OCI-LY3 (cell line): ENCODE data around the gene KEL.

Experiments used
- H2AFZ ChIP-seq: fragments of 200-600, 300-600 bp; shearing (Covaris generic); 2 replicates; pipeline ENCODE4 v1.6.0; 2014; ENCODE audit warnings: antibody characterized with exemption, low read depth, low read length
- H3K27ac ChIP-seq: fragments of 200-600, 300-600 bp; sonication (generic); 2 replicates; pipeline ENCODE4 v1.5.1; 2014; ENCODE audit warnings: mild to moderate bottlenecking, low read length, moderate library complexity, mixed read lengths
- H3K27me3 ChIP-seq: fragments of 200-600, 300-600 bp; sonication (generic); 2 replicates; pipeline ENCODE4 v1.6.1; 2014; ENCODE audit warnings: low read depth, low read length, mixed read lengths
- H3K36me3 ChIP-seq: fragments of 200-600, 300-600 bp; sonication (generic); replicated peaks from 2 replicates; pipeline ENCODE3; 2014; ENCODE audit warnings: low read depth, low read length, mixed read lengths
- H3K4me1 ChIP-seq: fragments of 300-600, 200-600 bp; sonication (generic); 2 replicates; pipeline ENCODE4 v1.6.1; 2014; ENCODE audit warnings: low read length, mixed read lengths
- H3K4me2 ChIP-seq: fragments of 200-600, 300-600 bp; sonication (generic); 2 replicates; pipeline ENCODE4 v1.6.1; 2014; ENCODE audit warnings: low read length, mixed read lengths
- H3K4me3 ChIP-seq: fragments of 300-600, 200-600 bp; sonication (generic); 2 replicates; pipeline ENCODE4 v1.5.1; 2014; ENCODE audit warnings: antibody characterized with exemption, mild to moderate bottlenecking, low read length, moderate library complexity
- H3K79me2 ChIP-seq: fragments of 300-600, 200-600 bp; shearing (Covaris generic); 2 replicates; pipeline ENCODE4 v1.6.1; 2014; ENCODE audit warnings: mild to moderate bottlenecking, low read length, mixed read lengths
- H3K9ac ChIP-seq: fragments of 300-600, 200-600 bp; shearing (Covaris generic); 2 replicates; pipeline ENCODE4 v1.6.0; 2014; ENCODE audit warnings: mild to moderate bottlenecking, low read length, moderate library complexity
- H3K9me3 ChIP-seq: fragments of 200-600, 300-600 bp; shearing (Covaris generic); 2 replicates; pipeline ENCODE4 v1.6.1; 2014; ENCODE audit warnings: low read length, mixed read lengths; ENCODE audit not compliant: insufficient read depth
- H4K20me1 ChIP-seq: fragments of 200-600, 300-600 bp; sonication (generic); 2 replicates; pipeline ENCODE4 v1.6.1; 2016; ENCODE audit warnings: low read length, mixed read lengths; ENCODE audit not compliant: insufficient read depth
- EZH2phosphoT487 ChIP-seq: fragments of 200-600 bp; shearing (Covaris generic); IDR thresholded peaks from 2 replicates; pipeline ENCODE4 v1.6.1; 2018; ENCODE audit warnings: antibody characterized with exemption, mixed run types, low read depth
- TF ChIP-seq, protein P1 (sequence below): fragments of 200-600, 300-600 bp; sonication (generic); IDR thresholded peaks from 2 replicates; pipeline ENCODE4 v1.5.1; 2014; ENCODE audit warnings: antibody characterized with exemption, low read length, low read depth

Gene KEL

DNA sequence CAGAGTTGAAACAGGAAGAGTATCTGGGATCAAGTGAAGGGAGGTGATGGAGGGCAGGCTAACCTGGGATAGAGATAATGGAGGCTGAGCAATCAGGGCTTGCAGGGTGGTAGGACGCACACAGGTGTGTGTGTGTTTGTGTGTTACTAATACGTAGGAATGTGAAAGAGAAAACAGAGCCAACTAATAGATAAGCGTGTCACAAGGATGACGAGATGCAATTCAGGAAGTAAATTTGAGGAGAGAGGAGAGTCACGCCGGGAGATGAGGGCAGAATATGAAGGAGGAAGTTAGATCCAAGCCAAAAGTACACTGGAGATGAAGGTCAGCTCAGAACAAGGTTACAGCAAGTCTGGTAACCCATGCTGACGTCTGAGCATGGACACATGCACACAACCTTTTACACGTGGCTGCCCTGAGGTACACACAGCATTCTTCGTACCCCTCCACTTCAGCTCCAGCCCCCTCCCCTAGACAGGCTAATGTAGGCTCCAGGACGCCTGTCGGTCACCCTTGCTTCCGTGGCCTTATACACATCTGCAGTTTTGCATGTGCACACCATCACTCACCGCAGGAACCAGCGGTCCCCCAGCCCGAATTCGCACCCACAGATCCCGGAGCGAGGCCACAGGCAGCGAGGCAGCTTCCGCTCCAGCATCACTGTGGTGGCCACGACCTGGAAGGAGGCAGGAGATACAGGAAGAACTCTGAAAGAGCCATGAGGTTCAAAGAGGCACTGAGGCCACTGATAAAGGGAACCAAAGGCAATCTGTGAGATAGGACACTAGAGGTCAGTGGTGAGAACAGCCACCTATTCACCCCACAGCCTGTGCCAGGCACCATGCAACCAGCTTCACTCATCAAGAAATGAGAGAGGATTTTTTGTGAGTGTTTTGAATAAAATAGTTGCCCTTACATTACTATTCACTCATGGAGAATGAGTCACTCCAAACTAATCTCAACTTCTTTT is 53.0 kb downstream of the KEL start:
- peaks cover 9% of the 10 kb centered on the region; the same call in 1 of the 2 replicates for H3K9me3 ChIP-seq
- TF ChIP-seq EZH2phosphoT487, result no peak
- TF ChIP-seq, protein P1, sequence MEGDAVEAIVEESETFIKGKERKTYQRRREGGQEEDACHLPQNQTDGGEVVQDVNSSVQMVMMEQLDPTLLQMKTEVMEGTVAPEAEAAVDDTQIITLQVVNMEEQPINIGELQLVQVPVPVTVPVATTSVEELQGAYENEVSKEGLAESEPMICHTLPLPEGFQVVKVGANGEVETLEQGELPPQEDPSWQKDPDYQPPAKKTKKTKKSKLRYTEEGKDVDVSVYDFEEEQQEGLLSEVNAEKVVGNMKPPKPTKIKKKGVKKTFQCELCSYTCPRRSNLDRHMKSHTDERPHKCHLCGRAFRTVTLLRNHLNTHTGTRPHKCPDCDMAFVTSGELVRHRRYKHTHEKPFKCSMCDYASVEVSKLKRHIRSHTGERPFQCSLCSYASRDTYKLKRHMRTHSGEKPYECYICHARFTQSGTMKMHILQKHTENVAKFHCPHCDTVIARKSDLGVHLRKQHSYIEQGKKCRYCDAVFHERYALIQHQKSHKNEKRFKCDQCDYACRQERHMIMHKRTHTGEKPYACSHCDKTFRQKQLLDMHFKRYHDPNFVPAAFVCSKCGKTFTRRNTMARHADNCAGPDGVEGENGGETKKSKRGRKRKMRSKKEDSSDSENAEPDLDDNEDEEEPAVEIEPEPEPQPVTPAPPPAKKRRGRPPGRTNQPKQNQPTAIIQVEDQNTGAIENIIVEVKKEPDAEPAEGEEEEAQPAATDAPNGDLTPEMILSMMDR, result peak; percentile 57
- peak overlapping the region; percentile 10; the same call in 1 of the 2 replicates for H2AFZ ChIP-seq
- H3K79me2 ChIP-seq, result no peaks in the 10 kb centered on the region
- H3K9ac ChIP-seq, result no peak overlapping the region
- H4K20me1 ChIP-seq, result no peaks in the 10 kb centered on the region
- H3K4me1 ChIP-seq, result no peaks in the 10 kb centered on the region
- H3K36me3 ChIP-seq, result no peaks in the 10 kb centered on the region
- no peak overlapping the region for H3K27ac ChIP-seq
- H3K4me2 ChIP-seq, result no peak overlapping the region
- peaks cover 39% of the 10 kb centered on the region for H3K27me3 ChIP-seq
- H3K4me3 ChIP-seq, result no peak overlapping the region

DNA sequence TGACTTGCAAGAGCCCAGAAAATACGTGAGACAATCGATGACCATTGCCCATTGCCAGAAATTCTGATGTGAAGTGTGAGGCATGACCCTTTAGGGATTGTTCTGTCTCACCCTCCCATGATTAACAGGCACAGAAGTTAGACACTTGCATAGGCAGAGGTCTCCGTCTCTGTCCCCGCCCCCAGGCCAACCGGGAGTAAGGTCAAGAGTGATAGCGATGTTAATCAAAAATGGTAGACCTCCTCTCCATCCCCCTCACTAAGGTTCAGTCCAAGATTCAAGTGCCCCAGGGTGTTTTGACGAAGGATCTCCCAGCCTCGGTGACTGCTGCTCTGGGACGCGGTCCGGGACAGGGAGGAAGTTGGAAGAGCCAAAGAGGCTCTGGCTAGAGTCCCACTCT is 53.9 kb downstream of the KEL start:
- TF ChIP-seq EZH2phosphoT487, result no peak
- TF ChIP-seq, protein P1, result no peak
- H3K4me1 ChIP-seq, result no peaks in the 10 kb centered on the region
- H3K4me2 ChIP-seq, result no peak overlapping the region
- no peak overlapping the region for H2AFZ ChIP-seq
- no peak overlapping the region for H3K4me3 ChIP-seq
- H3K27ac ChIP-seq, result no peak overlapping the region
- no peak overlapping the region for H3K9ac ChIP-seq
- no peaks in the 10 kb centered on the region for H3K79me2 ChIP-seq
- H3K9me3 ChIP-seq, result peaks cover 10% of the 10 kb centered on the region
- H3K27me3 ChIP-seq, result peaks cover 30% of the 10 kb centered on the region
- H4K20me1 ChIP-seq, result no peaks in the 10 kb centered on the region
- no peaks in the 10 kb centered on the region for H3K36me3 ChIP-seq

DNA sequence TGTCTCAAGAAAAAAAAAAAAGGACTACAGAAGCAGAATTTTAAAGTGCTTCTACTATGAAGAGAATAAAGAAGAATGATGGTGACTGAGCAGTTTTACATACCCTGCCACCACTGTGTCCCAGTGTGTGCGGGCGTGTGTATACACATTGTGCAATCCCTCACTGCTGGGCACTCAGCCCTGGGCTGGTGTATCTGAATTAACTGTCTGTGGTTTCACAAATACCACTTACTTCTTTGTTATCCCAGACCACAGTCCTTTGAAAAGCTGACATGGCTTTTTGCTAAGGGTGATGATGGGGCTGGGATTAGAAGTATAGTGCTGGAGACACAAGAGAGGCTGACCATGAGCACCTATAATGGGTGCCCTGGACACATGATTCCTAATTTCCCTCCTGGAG is 55.5 kb downstream of the KEL start:
- Histone ChIP-seq H3K9ac (no peak overlapping the region), H3K4me2 (no peak overlapping the region), H3K79me2 (no peaks in the 10 kb centered on the region), H3K27ac (no peak overlapping the region), H2AFZ (no peak overlapping the region), H4K20me1 (no peaks in the 10 kb centered on the region), H3K36me3 (no peaks in the 10 kb centered on the region), H3K4me3 (no peak overlapping the region), H3K4me1 (no peaks in the 10 kb centered on the region), H3K27me3 (peaks cover 15% of the 10 kb centered on the region), H3K9me3 (peaks cover 10% of the 10 kb centered on the region)
- no peak for TF ChIP-seq EZH2phosphoT487
- TF ChIP-seq, protein P1, result no peak

DNA sequence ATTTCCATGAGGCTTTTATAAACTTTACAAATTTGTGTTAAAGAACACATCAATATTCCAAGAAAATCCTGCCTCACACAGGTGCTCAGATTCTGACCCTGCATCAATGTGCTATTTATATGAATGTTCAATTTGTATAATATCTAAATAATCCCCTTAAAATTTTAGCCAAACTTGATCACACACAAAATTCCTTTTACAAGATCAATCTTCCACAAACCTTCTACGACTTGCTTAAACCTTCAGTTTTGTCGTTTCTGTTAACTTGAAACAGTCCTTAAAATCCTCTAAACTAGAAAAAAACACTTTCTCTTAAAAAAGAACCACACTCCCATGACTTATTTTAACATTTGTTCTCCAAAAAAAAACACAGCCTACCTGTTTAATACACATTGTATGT is 56.4 kb downstream of the KEL start:
- Histone ChIP-seq H3K27ac (no peak overlapping the region), H3K4me3 (no peak overlapping the region), H3K79me2 (no peaks in the 10 kb centered on the region), H3K36me3 (no peaks in the 10 kb centered on the region), H3K27me3 (peaks cover 6% of the 10 kb centered on the region), H3K4me1 (no peaks in the 10 kb centered on the region), H2AFZ (no peak overlapping the region), H4K20me1 (no peaks in the 10 kb centered on the region), H3K9me3 (peaks cover 10% of the 10 kb centered on the region), H3K4me2 (no peak overlapping the region), H3K9ac (no peak overlapping the region)
- no peak for TF ChIP-seq EZH2phosphoT487
- TF ChIP-seq, protein P1, result no peak
